Measurements from ENCODE around the gene ABHD12.

The ABHD12 gene

DNA sequence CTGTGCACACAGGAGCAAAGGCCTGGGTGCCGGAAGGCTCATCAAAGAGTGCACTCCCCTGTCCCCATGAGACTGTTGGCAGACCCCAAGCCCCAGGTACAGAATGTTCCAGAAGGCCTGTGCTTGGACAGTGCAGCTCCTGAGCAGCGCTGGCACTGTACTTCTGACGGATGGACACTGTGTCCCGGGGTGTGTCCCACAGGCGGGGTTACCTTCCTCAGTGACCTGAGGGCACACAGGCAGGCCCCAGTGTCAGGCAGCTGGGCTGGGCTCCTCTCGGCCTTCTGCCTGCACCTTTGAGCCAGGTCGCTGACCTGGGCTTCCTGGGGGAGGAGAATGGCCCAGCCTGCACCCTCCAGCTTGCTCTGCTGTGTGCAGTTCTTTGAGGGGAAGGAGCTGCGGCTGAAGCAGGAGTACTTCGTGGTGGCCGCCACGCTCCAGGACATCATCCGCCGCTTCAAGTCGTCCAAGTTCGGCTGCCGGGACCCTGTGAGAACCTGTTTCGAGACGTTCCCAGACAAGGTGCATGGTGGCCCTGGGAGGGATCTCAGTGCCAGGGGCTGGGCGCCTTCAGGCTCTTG, 112.6 kb downstream of the ABHD12 start:
- no peak for TF ChIP-seq POLR2A (IDR thresholded peaks at IDR 0.05; ENCODE audit: low read depth, low read length)
- FAIRE-seq (no peak), DNase-seq (ENCODE audit: insufficient read length, low spot score) (no peak)

DNA sequence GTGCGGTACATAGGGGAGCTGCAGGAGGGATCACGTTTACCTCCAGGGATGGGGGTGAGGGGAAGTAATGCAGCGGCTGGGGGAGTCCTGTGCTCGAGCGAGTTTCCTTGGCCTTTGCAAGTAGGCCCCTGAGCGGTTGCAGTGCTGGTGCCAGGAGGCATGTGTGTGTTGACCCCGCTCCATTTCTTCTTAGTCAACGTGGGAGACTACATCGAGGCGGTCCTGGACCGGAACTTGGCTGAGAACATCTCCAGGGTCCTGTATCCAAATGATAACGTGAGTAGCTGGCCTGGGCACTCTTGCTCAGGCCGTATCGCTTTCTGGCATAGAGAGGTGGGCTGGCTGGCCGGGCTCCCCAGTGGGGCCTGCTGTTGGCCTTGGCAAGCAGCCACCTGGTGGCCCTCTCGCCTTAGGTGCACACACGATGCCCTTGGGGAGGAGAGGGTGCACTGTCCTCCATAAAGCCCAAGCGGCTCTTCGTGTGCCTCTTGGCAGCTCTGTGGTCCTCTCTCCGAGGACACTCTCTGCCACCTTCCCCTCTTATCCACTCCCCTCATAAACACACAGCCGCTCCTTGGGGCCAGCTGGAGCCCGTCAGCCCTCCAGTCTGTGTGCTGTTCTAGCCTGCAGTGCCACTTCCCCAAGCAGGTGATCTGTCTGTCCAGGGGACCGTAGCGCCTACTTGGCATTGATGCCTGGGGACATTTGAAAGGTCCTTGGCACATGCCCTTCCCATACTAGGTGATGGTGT, 113.4 kb downstream of the ABHD12 start:
- TF ChIP-seq POLR2A (IDR thresholded peaks at IDR 0.05; ENCODE audit: low read depth, low read length) = no peak
- FAIRE-seq (no peak), DNase-seq (ENCODE audit: insufficient read length, low spot score) (no peak)

DNA sequence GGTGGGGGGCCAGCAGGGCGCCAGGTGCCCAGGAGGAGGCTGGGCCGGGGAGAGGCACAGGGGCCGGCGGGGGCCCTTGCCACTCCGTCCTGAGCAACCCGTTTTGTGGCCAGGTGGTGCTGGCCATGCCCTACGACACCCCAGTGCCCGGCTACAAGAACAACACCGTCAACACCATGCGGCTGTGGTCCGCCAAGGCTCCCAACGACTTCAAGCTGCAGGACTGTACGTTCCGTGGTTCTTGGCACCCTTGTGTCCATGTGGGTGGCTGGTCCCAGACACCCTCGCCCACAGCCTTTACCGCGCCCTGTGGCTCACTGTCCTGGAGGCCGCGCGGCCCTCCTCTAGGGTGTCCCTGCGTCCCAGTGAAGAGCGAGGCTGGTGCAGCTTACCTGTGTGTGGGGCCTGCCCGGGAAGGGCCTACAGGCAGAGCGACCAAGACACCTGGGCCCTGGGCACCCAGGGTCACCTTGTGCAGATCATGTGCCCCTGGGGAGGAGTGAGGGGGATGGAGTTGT, 114.0 kb downstream of the ABHD12 start:
- DNase-seq (ENCODE audit: insufficient read length, low spot score) = no peak
- TF ChIP-seq POLR2A (IDR thresholded peaks at IDR 0.05; ENCODE audit: low read depth, low read length) = no peak
- no peak for FAIRE-seq

DNA sequence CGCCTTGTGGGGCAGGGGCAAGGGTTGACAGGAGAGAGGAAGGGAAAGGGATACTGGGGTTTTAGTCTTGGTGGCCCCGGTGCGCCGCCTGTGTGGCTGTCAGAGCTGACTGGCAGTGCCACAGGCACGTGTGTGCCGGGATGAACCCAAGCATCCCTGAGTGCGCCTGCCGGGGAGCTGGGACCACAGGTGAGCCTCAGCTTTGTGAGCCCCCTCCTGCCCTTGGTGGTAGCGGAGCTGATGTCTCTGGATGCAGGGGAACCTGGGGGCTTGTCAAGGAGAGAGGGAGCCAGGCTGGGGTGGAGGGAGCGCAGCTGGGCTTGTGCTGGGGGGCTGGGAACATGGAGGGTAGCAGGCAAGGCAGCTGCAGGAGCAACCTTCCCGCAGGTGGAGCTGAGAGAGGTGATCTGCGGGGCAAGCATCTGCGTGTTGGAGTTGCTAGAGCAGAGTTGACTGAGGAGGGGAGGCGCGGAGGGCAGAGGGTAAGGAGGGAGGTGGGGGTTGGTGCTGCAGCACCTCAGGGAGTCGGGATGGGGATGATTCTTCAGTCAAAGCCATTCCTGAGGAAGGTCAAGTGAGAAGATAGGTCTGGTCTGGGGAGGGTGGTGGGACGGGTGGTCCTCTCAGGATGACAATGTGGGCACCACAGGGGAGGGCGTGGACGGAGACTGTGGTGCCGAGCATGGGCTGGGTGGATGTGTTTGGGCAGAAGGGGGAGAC, 114.7 kb downstream of the ABHD12 start:
- no peak for TF ChIP-seq POLR2A (IDR thresholded peaks at IDR 0.05; ENCODE audit: low read depth, low read length)
- DNase-seq (ENCODE audit: insufficient read length, low spot score) = no peak

DNA sequence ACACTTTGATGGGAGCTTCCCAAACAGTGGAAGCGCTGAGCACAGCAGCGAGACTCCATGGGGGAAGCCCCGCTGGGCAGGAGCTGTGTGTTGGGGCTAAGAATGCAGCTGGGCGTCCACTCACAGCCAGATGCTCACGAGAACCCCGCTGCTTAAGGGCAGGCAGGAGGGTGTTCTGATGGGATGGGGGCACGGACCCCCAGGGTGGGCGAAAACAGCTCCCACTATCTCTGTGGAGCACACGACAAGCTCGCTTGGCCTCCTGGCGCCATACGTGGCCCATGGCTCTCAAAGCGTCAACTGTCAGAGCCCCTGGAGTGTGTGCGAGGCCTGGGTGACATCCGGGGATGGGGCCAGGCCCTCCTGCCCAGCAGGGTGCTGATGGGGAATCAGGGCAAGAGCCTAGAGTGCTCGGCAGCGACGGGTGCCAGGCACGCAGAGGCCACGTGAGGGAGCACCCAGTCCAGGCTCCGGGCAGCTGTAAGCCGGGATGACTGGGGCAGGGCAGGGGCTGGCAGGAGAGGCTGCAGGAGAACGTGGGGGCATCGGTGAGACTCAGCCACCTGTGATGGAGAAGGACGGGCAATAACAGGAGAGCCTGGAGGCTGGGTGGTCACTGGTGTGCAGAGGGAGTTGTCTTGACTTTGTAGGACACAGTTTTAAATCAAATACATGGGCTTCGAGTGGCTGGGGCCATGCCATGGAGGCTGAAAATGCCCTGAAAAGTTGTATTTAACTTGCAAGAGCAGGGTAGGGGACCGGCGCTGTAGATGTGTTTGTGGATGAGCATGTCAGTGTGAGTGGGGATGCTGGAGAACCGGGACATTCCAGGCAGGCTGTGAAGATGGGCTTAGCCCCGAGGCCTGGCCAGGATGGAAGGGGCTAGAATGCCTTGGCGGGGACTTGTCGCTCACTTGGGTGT, 115.5 kb downstream of the ABHD12 start:
- no peak for FAIRE-seq

More for the DNA sequence above, 114.7 kb downstream of the ABHD12 start:
- no peak for FAIRE-seq

GRCh38 chr20:25274481-25274880, 116.2 kb downstream of the ABHD12 start:
- TF ChIP-seq POLR2A (IDR thresholded peaks at IDR 0.05; ENCODE audit: low read depth, low read length) = no peak
- DNase-seq (ENCODE audit: insufficient read length, low spot score) (no peak), FAIRE-seq (no peak)

More for the DNA sequence above, 115.5 kb downstream of the ABHD12 start:
- DNase-seq (ENCODE audit: insufficient read length, low spot score) = no peak
- no peak for TF ChIP-seq POLR2A (IDR thresholded peaks at IDR 0.05; ENCODE audit: low read depth, low read length)

GRCh38 chr20:25273541-25274358, 116.9 kb downstream of the ABHD12 start:
- FAIRE-seq = no peak

GRCh38 chr20:25273046-25273445, 117.6 kb downstream of the ABHD12 start:
- DNase-seq (ENCODE audit: insufficient read length, low spot score) (no peak), FAIRE-seq (no peak)
- TF ChIP-seq POLR2A (IDR thresholded peaks at IDR 0.05; ENCODE audit: low read depth, low read length) = no peak

More at GRCh38 chr20:25273541-25274358, 116.9 kb downstream of the ABHD12 start:
- no peak for DNase-seq (ENCODE audit: insufficient read length, low spot score)
- TF ChIP-seq POLR2A (IDR thresholded peaks at IDR 0.05; ENCODE audit: low read depth, low read length) = no peak

DNA sequence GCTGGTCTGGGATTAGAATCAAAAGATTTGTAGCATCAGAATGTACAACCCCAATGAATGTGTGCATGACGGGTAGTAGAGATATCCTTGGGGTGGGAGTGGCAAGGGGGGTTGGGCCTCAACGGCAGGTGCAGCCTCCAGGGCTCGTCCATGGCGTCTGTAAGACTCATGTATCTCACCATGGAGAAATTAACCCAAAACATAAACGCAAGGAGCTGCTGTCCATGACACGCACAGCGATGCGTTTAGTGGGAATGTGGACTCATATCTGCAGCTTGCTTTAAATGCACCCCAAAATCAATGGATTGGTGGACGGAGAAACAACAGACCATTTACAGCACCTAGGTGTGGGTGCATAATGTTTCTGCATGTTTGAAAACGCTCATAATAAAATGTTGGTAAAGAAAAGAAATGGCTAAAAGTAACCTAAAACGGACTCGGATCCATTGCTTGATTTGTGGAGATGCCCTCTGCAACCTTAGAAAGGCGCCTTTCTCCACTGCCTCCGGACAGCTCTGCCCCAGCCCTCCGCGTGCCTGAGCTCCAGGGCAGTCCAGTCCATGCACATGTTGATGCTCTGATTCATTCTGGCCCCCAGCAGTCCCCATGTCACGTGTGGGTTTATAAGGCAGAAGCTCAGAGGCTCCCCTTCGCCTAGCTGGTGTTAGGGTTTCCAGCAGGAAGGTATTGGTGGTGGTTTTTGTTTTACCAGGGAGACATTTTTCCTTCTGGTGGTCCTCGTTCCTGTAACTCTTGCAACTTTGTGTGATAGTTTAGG, 118.2 kb downstream of the ABHD12 start:
- DNase-seq (ENCODE audit: insufficient read length, low spot score) = no peak
- TF ChIP-seq POLR2A (IDR thresholded peaks at IDR 0.05; ENCODE audit: low read depth, low read length) = no peak
- no peak for FAIRE-seq

GRCh38 chr20:25271486-25272222, 119.0 kb downstream of the ABHD12 start:
- no peak for DNase-seq (ENCODE audit: insufficient read length, low spot score)
- FAIRE-seq = no peak
- no peak for TF ChIP-seq POLR2A (IDR thresholded peaks at IDR 0.05; ENCODE audit: low read depth, low read length)

DNA sequence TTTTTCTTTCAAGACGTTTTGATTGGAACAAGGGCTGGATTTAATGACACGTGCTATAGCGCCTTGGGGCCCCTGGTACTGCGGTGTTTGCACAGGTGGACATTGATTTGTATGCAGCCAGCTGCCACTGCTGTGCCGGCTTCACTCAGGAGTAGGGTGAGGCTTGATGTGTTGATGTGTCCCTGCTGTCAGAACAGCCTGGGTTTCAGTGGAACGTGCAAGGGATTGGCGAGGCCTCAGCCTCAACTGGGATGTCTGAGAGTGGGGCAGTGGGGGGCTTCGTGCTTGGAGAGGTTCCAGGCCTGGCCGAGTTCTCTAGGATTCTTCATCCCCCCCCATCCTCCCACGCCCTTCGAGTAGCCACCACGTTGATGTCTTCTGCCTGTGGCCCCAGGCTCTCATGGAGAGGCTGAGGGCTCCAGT, 119.8 kb downstream of the ABHD12 start:
- FAIRE-seq = no peak

More for the DNA sequence above, 119.8 kb downstream of the ABHD12 start:
- no peak for TF ChIP-seq POLR2A (IDR thresholded peaks at IDR 0.05; ENCODE audit: low read depth, low read length)
- DNase-seq (ENCODE audit: insufficient read length, low spot score) = no peak

Measured in H54 (cell line).